ENCODE results near the gene RIMS1.
A peak's percentile ranks its signal among the peaks of the same experiment; 100 is the strongest.

The RIMS1 gene

GRCh38 chr6:72084992-72085569 is 198.7 kb downstream of the RIMS1 start:
- no peak for DNase-seq (ENCODE audit: low read depth)

GRCh38 chr6:72094506-72094905 is 208.2 kb downstream of the RIMS1 start:
- no peak for DNase-seq (ENCODE audit: low read depth)

GRCh38 chr6:72102561-72102960 is 216.2 kb downstream of the RIMS1 start:
- DNase-seq (ENCODE audit: low read depth) = no peak

- no peak for DNase-seq (ENCODE audit: low read depth)
Measured at GRCh38 chr6:72111611-72112010, 225.3 kb downstream of the RIMS1 start.

- no peak for DNase-seq (ENCODE audit: low read depth)
Measured at GRCh38 chr6:72130327-72130726, 244.0 kb downstream of the RIMS1 start.

GRCh38 chr6:72132427-72132826 is 246.1 kb downstream of the RIMS1 start:
- DNase-seq (ENCODE audit: low read depth) = no peak

- DNase-seq (ENCODE audit: low read depth) = no peak
Measured at GRCh38 chr6:72132851-72133250, 246.5 kb downstream of the RIMS1 start.

GRCh38 chr6:72133324-72133723 is 247.0 kb downstream of the RIMS1 start:
- no peak for DNase-seq (ENCODE audit: low read depth)

GRCh38 chr6:72140795-72141194 is 254.4 kb downstream of the RIMS1 start:
- DNase-seq (ENCODE audit: low read depth) = no peak

GRCh38 chr6:72149715-72150114 is 263.4 kb downstream of the RIMS1 start:
- no peak for DNase-seq (ENCODE audit: low read depth)

- peak; percentile 9 for DNase-seq (ENCODE audit: low read depth)
Measured at GRCh38 chr6:72151742-72152141, 265.4 kb downstream of the RIMS1 start.

- no peak for DNase-seq (ENCODE audit: low read depth)
Measured at GRCh38 chr6:72175916-72176315, 289.6 kb downstream of the RIMS1 start.

- no peak for DNase-seq (ENCODE audit: low read depth)
Measured at GRCh38 chr6:72182337-72183246, 296.2 kb downstream of the RIMS1 start.

GRCh38 chr6:72203983-72204382 is 317.6 kb downstream of the RIMS1 start:
- DNase-seq (ENCODE audit: low read depth) = no peak

GRCh38 chr6:72205500-72205899 is 319.1 kb downstream of the RIMS1 start:
- no peak for DNase-seq (ENCODE audit: low read depth)

GRCh38 chr6:72206606-72207005 is 320.3 kb downstream of the RIMS1 start:
- DNase-seq (ENCODE audit: low read depth) = no peak

GRCh38 chr6:72212686-72213085 is 326.3 kb downstream of the RIMS1 start:
- DNase-seq (ENCODE audit: low read depth) = no peak

GRCh38 chr6:72213654-72214053 is 327.3 kb downstream of the RIMS1 start:
- DNase-seq (ENCODE audit: low read depth) = no peak

GRCh38 chr6:72216222-72217068 is 330.1 kb downstream of the RIMS1 start:
- DNase-seq (ENCODE audit: low read depth) = no peak

- DNase-seq (ENCODE audit: low read depth) = no peak
Measured at GRCh38 chr6:72217626-72218025, 331.3 kb downstream of the RIMS1 start.

GRCh38 chr6:72218125-72218524 is 331.8 kb downstream of the RIMS1 start:
- no peak for DNase-seq (ENCODE audit: low read depth)

- DNase-seq (ENCODE audit: low read depth) = no peak
Measured at GRCh38 chr6:72219536-72219935, 333.2 kb downstream of the RIMS1 start.

- no peak for DNase-seq (ENCODE audit: low read depth)
Measured at GRCh38 chr6:72238021-72238420, 351.7 kb downstream of the RIMS1 start.
